Measurements from ENCODE around the gene ZFR2.

DNA sequence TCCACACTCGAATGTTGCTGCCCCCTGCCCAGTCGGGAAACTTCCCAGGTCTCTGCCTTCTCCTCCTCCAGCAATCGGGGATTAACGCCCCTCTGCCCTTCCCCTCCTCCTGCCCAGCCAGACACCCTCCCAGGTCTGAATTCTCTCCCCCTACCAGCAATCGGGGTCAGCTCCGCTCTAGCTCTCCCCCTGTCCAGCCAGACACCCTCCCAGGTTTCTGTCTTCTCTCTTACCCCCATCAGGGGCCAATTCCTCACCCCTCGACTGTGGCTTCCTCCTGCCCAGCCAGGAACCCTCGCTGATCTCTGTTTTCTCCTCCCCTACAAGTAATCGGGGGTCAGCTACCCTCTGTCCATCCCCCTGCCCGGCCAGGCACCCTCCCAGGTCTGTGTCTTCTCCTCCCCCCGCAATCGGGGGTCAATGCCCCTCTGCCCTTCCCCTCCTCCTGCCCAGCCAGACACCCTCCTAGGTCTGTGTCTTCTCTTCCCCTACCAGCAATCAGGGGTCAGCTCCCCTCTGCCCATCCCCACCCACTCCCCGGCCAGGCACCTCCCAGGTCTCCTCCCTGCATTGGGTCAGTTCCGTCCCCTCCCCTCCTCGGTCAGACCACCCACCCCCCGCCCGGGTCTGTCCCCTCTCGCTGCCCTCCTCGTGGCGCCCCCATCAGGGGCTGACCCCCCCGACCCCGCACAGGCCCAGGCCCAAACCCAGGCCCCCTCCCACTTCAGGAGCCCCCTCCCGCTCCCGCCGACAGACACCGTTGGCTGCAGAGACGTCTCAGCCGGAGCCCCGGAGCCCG, 668 bp downstream of the ZFR2 start:
- TF ChIP-seq, protein P1, sequence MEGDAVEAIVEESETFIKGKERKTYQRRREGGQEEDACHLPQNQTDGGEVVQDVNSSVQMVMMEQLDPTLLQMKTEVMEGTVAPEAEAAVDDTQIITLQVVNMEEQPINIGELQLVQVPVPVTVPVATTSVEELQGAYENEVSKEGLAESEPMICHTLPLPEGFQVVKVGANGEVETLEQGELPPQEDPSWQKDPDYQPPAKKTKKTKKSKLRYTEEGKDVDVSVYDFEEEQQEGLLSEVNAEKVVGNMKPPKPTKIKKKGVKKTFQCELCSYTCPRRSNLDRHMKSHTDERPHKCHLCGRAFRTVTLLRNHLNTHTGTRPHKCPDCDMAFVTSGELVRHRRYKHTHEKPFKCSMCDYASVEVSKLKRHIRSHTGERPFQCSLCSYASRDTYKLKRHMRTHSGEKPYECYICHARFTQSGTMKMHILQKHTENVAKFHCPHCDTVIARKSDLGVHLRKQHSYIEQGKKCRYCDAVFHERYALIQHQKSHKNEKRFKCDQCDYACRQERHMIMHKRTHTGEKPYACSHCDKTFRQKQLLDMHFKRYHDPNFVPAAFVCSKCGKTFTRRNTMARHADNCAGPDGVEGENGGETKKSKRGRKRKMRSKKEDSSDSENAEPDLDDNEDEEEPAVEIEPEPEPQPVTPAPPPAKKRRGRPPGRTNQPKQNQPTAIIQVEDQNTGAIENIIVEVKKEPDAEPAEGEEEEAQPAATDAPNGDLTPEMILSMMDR (IDR thresholded peaks at IDR 0.05 in 8 of 11, conservative IDR thresholded peaks at IDR 0.05 in 3 of 11) = no peak
- no peak for TF ChIP-seq POLR2A (IDR thresholded peaks at IDR 0.05)

Measured in spleen (tissue), 7 donors.